CD14-positive monocyte (primary cell): Measurements from ENCODE around the gene PIKFYVE. TPM values are rescaled to one million over a fixed set of nuclear protein-coding genes. Genes with fewer than 3 reads are reported as not detected.

ENCODE experiments used
- DNase-seq, 3 donors: peaks; one replicate each; pipeline ENCODE4 v3.0.0-alpha.2; 2011 to 2022
- H2AFZ ChIP-seq: 2 replicates; pipeline ENCODE4 v1.6.0; 2012; ENCODE audit warnings: mild to moderate bottlenecking, low read depth, low read length, inconsistent platforms; ENCODE audit not compliant: insufficient read depth, poor library complexity, severe bottlenecking
- H3K27ac ChIP-seq, 2 donors: 1 replicate in 1 of 2; 2 replicates in 1 of 2; pipeline ENCODE4 v1.5.1; 2012 to 2013; ENCODE audit warnings: low read length in 2 of 2, control low read depth in 1 of 2, inconsistent platforms in 1 of 2, low read depth in 1 of 2, mild to moderate bottlenecking in 1 of 2
- H3K27me3 ChIP-seq, 2 donors: one replicate each; pipeline versions ENCODE4 v1.6.0 to v1.6.1; 2011 to 2013; ENCODE audit warnings: low read length in 2 of 2; ENCODE audit not compliant: control insufficient read depth in 2 of 2, insufficient read depth in 2 of 2
- H3K36me3 ChIP-seq, 2 donors: replicated peaks in 1 of 2; 1 replicate in 1 of 2; 2 replicates in 1 of 2; pipeline versions ENCODE4 v1.5.1 to v1.6.1; 2012 to 2013; ENCODE audit warnings: low read length in 2 of 2, control low read depth in 1 of 2, inconsistent platforms in 1 of 2, mild to moderate bottlenecking in 1 of 2; ENCODE audit not compliant: insufficient read depth in 2 of 2, control insufficient read depth in 1 of 2
- H3K4me1 ChIP-seq, 2 donors: 1 replicate in 1 of 2; 2 replicates in 1 of 2; pipeline versions ENCODE4 v1.5.1 to v1.6.1; 2012 to 2013; ENCODE audit warnings: low read length in 2 of 2, control low read depth in 1 of 2, inconsistent platforms in 1 of 2, mild to moderate bottlenecking in 1 of 2, moderate library complexity in 1 of 2; ENCODE audit not compliant: insufficient read depth in 2 of 2, control insufficient read depth in 1 of 2
- H3K4me2 ChIP-seq: replicated peaks from 2 replicates; pipeline ENCODE3; 2012; ENCODE audit warnings: low read length, moderate library complexity, mild to moderate bottlenecking; ENCODE audit not compliant: poor library complexity, severe bottlenecking; ENCODE audit errors: extremely low read depth
- H3K4me3 ChIP-seq, 3 experiments: fragments of 200-600 bp in 1 of 3; sonication (generic) in 1 of 3; replicated peaks in 1 of 3; 1 replicate in 2 of 3; 2 replicates in 1 of 3; pipeline ENCODE4 v1.5.1; 2011 to 2013; ENCODE audit warnings: low read length in 3 of 3, mild to moderate bottlenecking in 3 of 3, control low read depth in 2 of 3, low read depth in 2 of 3, inconsistent platforms in 1 of 3, moderate library complexity in 1 of 3
- H3K79me2 ChIP-seq: 2 replicates; pipeline ENCODE4 v1.6.0; 2012; ENCODE audit warnings: mild to moderate bottlenecking, control low read depth, inconsistent platforms, low read length, moderate library complexity; ENCODE audit not compliant: insufficient read depth
- H3K9ac ChIP-seq: 2 replicates; pipeline ENCODE4 v1.6.0; 2017; ENCODE audit warnings: low read length, mild to moderate bottlenecking; ENCODE audit not compliant: insufficient read depth, poor library complexity, severe bottlenecking
- H3K9me3 ChIP-seq, 2 donors: replicated peaks in 1 of 2; 1 replicate in 1 of 2; 2 replicates in 1 of 2; pipeline versions ENCODE4 v1.5.1 to v1.6.1; 2012 to 2013; ENCODE audit warnings: low read length in 2 of 2, control low read depth in 1 of 2; ENCODE audit not compliant: control insufficient read depth in 1 of 2, insufficient read depth in 1 of 2
- H4K20me1 ChIP-seq: 2 replicates; pipeline ENCODE4 v1.6.0; 2012; ENCODE audit warnings: mild to moderate bottlenecking, low read length, control low read depth, moderate library complexity; ENCODE audit not compliant: insufficient read depth
- H3K27ac Mint-ChIP-seq, 7 donors: one replicate each; pipeline ENCODE4 v1.8.0; 2020; ENCODE audit warnings: mild to moderate bottlenecking in 7 of 7, mixed read lengths in 7 of 7, moderate library complexity in 6 of 7, inconsistent platforms in 2 of 7
- H3K27me3 Mint-ChIP-seq, 3 donors: one replicate each; pipeline ENCODE4 v1.8.0; 2021 to 2022; ENCODE audit warnings: low read depth in 3 of 3, mild to moderate bottlenecking in 3 of 3, mixed read lengths in 3 of 3, moderate library complexity in 3 of 3, inconsistent platforms in 1 of 3
- H3K36me3 Mint-ChIP-seq, 2 donors: one replicate each; pipeline ENCODE4 v1.8.0; 2020; ENCODE audit warnings: mixed read lengths in 2 of 2, inconsistent platforms in 1 of 2, mild to moderate bottlenecking in 1 of 2
- H3K4me1 Mint-ChIP-seq: one replicate; pipeline ENCODE4 v1.8.0; 2020; ENCODE audit warnings: mild to moderate bottlenecking, mixed read lengths
- H3K4me3 Mint-ChIP-seq, 2 donors: one replicate each; pipeline ENCODE4 v1.8.0; 2020; ENCODE audit warnings: mild to moderate bottlenecking in 2 of 2, mixed read lengths in 2 of 2, moderate library complexity in 1 of 2
- H3K9me3 Mint-ChIP-seq, 7 donors: one replicate each; pipeline ENCODE4 v1.8.0; 2020 to 2022; ENCODE audit warnings: mixed read lengths in 7 of 7, mild to moderate bottlenecking in 6 of 7, moderate library complexity in 6 of 7, inconsistent platforms in 2 of 7
- WGBS: methylation state at CpG from one replicate; pipeline ENCODE4 v1.1.5; 2013; ENCODE audit warnings: missing lambda C conversion rate; ENCODE audit not compliant: insufficient coverage; 5-methylcytosine and 5-hydroxymethylcytosine counted together
- intact Hi-C, 2 donors: fragments of 100-400 bp; cut with micrococcal nuclease; formaldehyde crosslinking; loops; one replicate each; pipeline versions ENCODE4 v1.15.0 to v1.15.1; 2023
- polyA plus RNA-seq, 3 donors: library from polyadenylated mRNA; depleted of rRNA in 1 of 3; unstranded in 2 of 3; stranded (reverse) in 1 of 3; fragments of 300-500 nt in 2 of 3; fragments of >200 nt in 1 of 3; fragmentation: Illumina TruSeq in 2 of 3; gene quantifications; 1 replicate in 2 of 3; 2 replicates in 1 of 3; pipeline ENCODE4 v1.2.3, GENCODE V29; 2012 to 2021
- TF ChIP-seq, protein P1 (sequence below): fragments of 200-600 bp; IDR thresholded peaks from one replicate; pipeline ENCODE4 v1.8.0; 2022; ENCODE audit warnings: antibody characterized with exemption, mild to moderate bottlenecking

PIKFYVE gene
- polyA plus RNA-seq, 3 donors, result 3.5 to 17.6 (median 6.2) TPM

DNA sequence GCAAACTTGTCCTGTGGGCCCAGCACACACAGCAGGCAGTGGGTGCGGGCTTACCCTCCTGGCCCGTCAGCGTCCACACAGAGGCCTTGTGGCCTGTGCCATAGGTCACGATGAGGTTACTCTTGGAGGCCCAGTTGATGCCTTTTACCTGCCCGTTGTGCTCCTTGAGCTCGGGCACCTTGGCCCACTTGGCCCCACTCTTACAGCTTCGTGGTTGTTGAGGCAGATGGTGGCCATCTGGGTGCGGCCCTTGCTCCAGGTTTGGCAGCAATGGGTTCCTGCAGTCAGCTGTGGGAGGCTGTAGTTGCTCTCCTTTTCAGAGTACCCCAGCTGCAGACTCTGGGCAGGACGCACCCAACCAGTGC, 95.0 kb downstream of the PIKFYVE start:
- no peaks in the 10 kb centered on the region for H3K4me1 ChIP-seq
- H3K9me3 ChIP-seq, result peaks cover 0 to 16% of the 10 kb centered on the region in 2 donors
- intact Hi-C loops, result no loop called here
- no peak overlapping the region for H3K27ac ChIP-seq
- peaks cover 7 to 22% (median 15%) of the 10 kb centered on the region in 7 donors for H3K9me3 Mint-ChIP-seq
- TF ChIP-seq, protein P1, sequence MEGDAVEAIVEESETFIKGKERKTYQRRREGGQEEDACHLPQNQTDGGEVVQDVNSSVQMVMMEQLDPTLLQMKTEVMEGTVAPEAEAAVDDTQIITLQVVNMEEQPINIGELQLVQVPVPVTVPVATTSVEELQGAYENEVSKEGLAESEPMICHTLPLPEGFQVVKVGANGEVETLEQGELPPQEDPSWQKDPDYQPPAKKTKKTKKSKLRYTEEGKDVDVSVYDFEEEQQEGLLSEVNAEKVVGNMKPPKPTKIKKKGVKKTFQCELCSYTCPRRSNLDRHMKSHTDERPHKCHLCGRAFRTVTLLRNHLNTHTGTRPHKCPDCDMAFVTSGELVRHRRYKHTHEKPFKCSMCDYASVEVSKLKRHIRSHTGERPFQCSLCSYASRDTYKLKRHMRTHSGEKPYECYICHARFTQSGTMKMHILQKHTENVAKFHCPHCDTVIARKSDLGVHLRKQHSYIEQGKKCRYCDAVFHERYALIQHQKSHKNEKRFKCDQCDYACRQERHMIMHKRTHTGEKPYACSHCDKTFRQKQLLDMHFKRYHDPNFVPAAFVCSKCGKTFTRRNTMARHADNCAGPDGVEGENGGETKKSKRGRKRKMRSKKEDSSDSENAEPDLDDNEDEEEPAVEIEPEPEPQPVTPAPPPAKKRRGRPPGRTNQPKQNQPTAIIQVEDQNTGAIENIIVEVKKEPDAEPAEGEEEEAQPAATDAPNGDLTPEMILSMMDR, result no peak
- peaks cover 15 to 29% of the 10 kb centered on the region in 2 donors for H3K36me3 ChIP-seq
- no peak overlapping the region for H3K4me3 Mint-ChIP-seq
- H3K27me3 Mint-ChIP-seq, result peaks cover 0 to 3% (median 2%) of the 10 kb centered on the region in 3 donors
- 94% methylated on average over 8 of the region's 9 CpGs for WGBS
- no peaks in the 10 kb centered on the region for H4K20me1 ChIP-seq
- no peak overlapping the region for H3K9ac ChIP-seq
- no peak overlapping the region for H3K4me3 ChIP-seq
- no peak overlapping the region for H3K4me2 ChIP-seq
- peaks cover 17 to 24% of the 10 kb centered on the region in 2 donors for H3K36me3 Mint-ChIP-seq
- H3K4me1 Mint-ChIP-seq, result no peaks in the 10 kb centered on the region
- no peaks in the 10 kb centered on the region for H3K79me2 ChIP-seq
- H3K27me3 ChIP-seq, result no peaks in the 10 kb centered on the region
- no peak for DNase-seq
- no peak overlapping the region for H3K27ac Mint-ChIP-seq
- H2AFZ ChIP-seq, result no peak overlapping the region

DNA sequence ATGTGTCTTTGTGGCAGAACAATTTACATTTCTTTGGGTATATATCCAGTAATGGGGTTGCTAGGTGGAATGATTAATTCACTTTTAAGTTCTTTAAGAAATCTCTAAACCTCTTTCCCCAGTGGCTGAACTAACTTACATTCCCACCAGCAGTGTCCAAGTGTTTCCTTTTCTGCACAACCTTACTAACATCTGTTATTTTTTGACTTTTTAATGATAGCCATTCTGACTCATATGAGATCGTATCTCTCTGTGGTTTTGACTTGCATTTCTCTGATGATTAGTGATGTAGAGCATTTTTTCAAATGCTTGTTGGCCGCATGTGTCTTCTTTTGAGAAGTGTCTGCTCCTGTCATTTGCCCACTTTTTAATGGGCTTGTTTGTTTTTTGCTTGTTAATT, 97.4 kb downstream of the PIKFYVE start:
- Mint-ChIP-seq H3K36me3 (peaks cover 7 to 11% of the 10 kb centered on the region in 2 donors), H3K4me1 (peaks cover 8% of the 10 kb centered on the region), H3K4me3 (no peak overlapping the region), H3K27me3 (peaks cover 0 to 3% (median 2%) of the 10 kb centered on the region in 3 donors), H3K27ac (no peak overlapping the region), H3K9me3 (peaks cover 7 to 22% (median 15%) of the 10 kb centered on the region in 7 donors)
- no peak overlapping the region for H2AFZ ChIP-seq
- H3K27me3 ChIP-seq, result no peaks in the 10 kb centered on the region
- H3K36me3 ChIP-seq, result peaks cover 0 to 7% of the 10 kb centered on the region in 2 donors
- H3K9me3 ChIP-seq, result peaks cover 0 to 16% of the 10 kb centered on the region in 2 donors
- peaks cover 0 to 4% of the 10 kb centered on the region in 2 donors for H3K4me1 ChIP-seq
- WGBS, result 0% methylated on average over 1 of the region's 2 CpGs
- no peak overlapping the region for H3K4me3 ChIP-seq
- intact Hi-C loops, result no loop called here
- DNase-seq, result no peak
- TF ChIP-seq, protein P1, result no peak
- no peak overlapping the region for H3K27ac ChIP-seq
- H3K9ac ChIP-seq, result no peak overlapping the region
- H4K20me1 ChIP-seq, result no peaks in the 10 kb centered on the region
- H3K4me2 ChIP-seq, result no peak overlapping the region
- no peaks in the 10 kb centered on the region for H3K79me2 ChIP-seq
